HEK293 (cell line): ENCODE results near the gene SYNCRIP.

Experiments used
- GLIS2 ChIP-seq: fragments of 450-650 bp; formaldehyde crosslinking; IDR thresholded peaks from 2 replicates; pipeline ENCODE4 v1.5.1; 2016; ENCODE audit warnings: missing biosample characterization, missing genetic modification characterization
- HOXD13 ChIP-seq: sonication (generic); formaldehyde crosslinking; IDR thresholded peaks from 2 replicates; pipeline ENCODE4 v1.8.0; 2022; ENCODE audit warnings: missing genetic modification reagents, borderline replicate concordance
- KLF1 ChIP-seq: fragments of 450-650 bp; formaldehyde crosslinking; IDR thresholded peaks from 2 replicates; pipeline ENCODE4 v1.5.1; 2016; ENCODE audit warnings: missing biosample characterization, missing genetic modification characterization
- PATZ1 ChIP-seq: fragments of 450-650 bp; formaldehyde crosslinking; IDR thresholded peaks from 2 replicates; pipeline ENCODE4 v1.5.1; 2016; ENCODE audit warnings: missing biosample characterization, missing genetic modification characterization
- PRDM2 ChIP-seq: fragments of 450-650 bp; formaldehyde crosslinking; IDR thresholded peaks from 2 replicates; pipeline ENCODE4 v1.5.1; 2016; ENCODE audit warnings: missing biosample characterization, missing genetic modification characterization, borderline replicate concordance
- REPIN1 ChIP-seq: fragments of 450-650 bp; formaldehyde crosslinking; IDR thresholded peaks from 2 replicates; pipeline ENCODE4 v1.5.1; 2017; ENCODE audit warnings: missing biosample characterization, missing genetic modification characterization, low read depth
- SALL2 ChIP-seq: fragments of 450-650 bp; formaldehyde crosslinking; IDR thresholded peaks from 2 replicates; pipeline ENCODE4 v1.5.0; 2017; ENCODE audit warnings: missing biosample characterization, mild to moderate bottlenecking, missing genetic modification characterization, borderline replicate concordance
- SCRT1 ChIP-seq: fragments of 450-650 bp; formaldehyde crosslinking; IDR thresholded peaks from 2 replicates; pipeline ENCODE4 v1.5.1; 2016; ENCODE audit warnings: missing biosample characterization, missing genetic modification characterization, borderline replicate concordance
- SP7 ChIP-seq: fragments of 450-650 bp; formaldehyde crosslinking; IDR thresholded peaks from 2 replicates; pipeline ENCODE4 v1.5.1; 2016; ENCODE audit warnings: missing biosample characterization, missing genetic modification characterization
- WT1 ChIP-seq: fragments of 450-650 bp; formaldehyde crosslinking; IDR thresholded peaks from 2 replicates; pipeline ENCODE4 v1.5.1; 2016; ENCODE audit warnings: missing biosample characterization, missing genetic modification characterization
- ZEB2 ChIP-seq: fragments of 450-650 bp; formaldehyde crosslinking; IDR thresholded peaks from 2 replicates; pipeline ENCODE4 v1.5.1; 2016; ENCODE audit warnings: missing biosample characterization, missing genetic modification characterization
- ZFP3 ChIP-seq: fragments of 450-650 bp; formaldehyde crosslinking; IDR thresholded peaks from 2 replicates; pipeline ENCODE4 v1.5.1; 2016; ENCODE audit warnings: low read depth, missing biosample characterization, missing genetic modification characterization
- ZNF112 ChIP-seq: fragments of 450-650 bp; formaldehyde crosslinking; IDR thresholded peaks from 2 replicates; pipeline ENCODE4 v1.5.0; 2017; ENCODE audit warnings: missing biosample characterization, missing genetic modification characterization
- ZNF19 ChIP-seq: fragments of 450-650 bp; formaldehyde crosslinking; IDR thresholded peaks from 2 replicates; pipeline ENCODE4; 2016; ENCODE audit warnings: missing biosample characterization, missing genetic modification characterization, low read depth
- ZNF24 ChIP-seq: fragments of 450-650 bp; formaldehyde crosslinking; IDR thresholded peaks from 2 replicates; pipeline ENCODE4 v1.5.1; 2016; ENCODE audit warnings: missing biosample characterization, missing genetic modification characterization
- ZNF324 ChIP-seq: fragments of 450-650 bp; formaldehyde crosslinking; IDR thresholded peaks from 2 replicates; pipeline ENCODE4 v1.5.1; 2016; ENCODE audit warnings: missing biosample characterization, missing genetic modification characterization
- ZNF354C ChIP-seq: fragments of 450-650 bp; formaldehyde crosslinking; IDR thresholded peaks from 2 replicates; pipeline ENCODE4 v1.5.1; 2016; ENCODE audit warnings: missing biosample characterization, missing genetic modification characterization, low read depth, borderline replicate concordance
- ZNF394 ChIP-seq: fragments of 450-650 bp; formaldehyde crosslinking; IDR thresholded peaks from 2 replicates; pipeline ENCODE4 v1.5.1; 2016; ENCODE audit warnings: missing biosample characterization, missing genetic modification characterization, mild to moderate bottlenecking, moderate library complexity, borderline replicate concordance
- ZNF48 ChIP-seq: fragments of 450-650 bp; formaldehyde crosslinking; IDR thresholded peaks from 2 replicates; pipeline ENCODE4 v1.5.1; 2016; ENCODE audit warnings: missing biosample characterization, missing genetic modification characterization
- ZNF513 ChIP-seq: fragments of 450-650 bp; IDR thresholded peaks from 2 replicates; pipeline ENCODE4 v1.5.1; 2018; ENCODE audit warnings: missing biosample characterization, missing genetic modification characterization
- ZNF544 ChIP-seq: fragments of 450-650 bp; formaldehyde crosslinking; IDR thresholded peaks from 2 replicates; pipeline ENCODE4 v1.5.0; 2017; ENCODE audit warnings: missing biosample characterization, missing genetic modification characterization
- ZNF549 ChIP-seq: fragments of 450-650 bp; IDR thresholded peaks from 2 replicates; pipeline ENCODE4 v1.5.1; 2018; ENCODE audit warnings: missing biosample characterization, missing genetic modification characterization, mild to moderate bottlenecking, inconsistent platforms, moderate library complexity
- ZNF560 ChIP-seq: fragments of 450-650 bp; formaldehyde crosslinking; IDR thresholded peaks from 2 replicates; pipeline ENCODE4 v1.5.1; 2017; ENCODE audit warnings: missing biosample characterization, missing genetic modification characterization, borderline replicate concordance
- ZNF660 ChIP-seq: fragments of 450-650 bp; IDR thresholded peaks from 2 replicates; pipeline ENCODE4 v1.5.1; 2018; ENCODE audit warnings: missing biosample characterization, mild to moderate bottlenecking, missing genetic modification characterization
- ZNF777 ChIP-seq: fragments of 450-650 bp; formaldehyde crosslinking; IDR thresholded peaks from 2 replicates; pipeline ENCODE4 v1.5.1; 2017; ENCODE audit warnings: missing biosample characterization, missing genetic modification characterization, borderline replicate concordance
- ZNF830 ChIP-seq: fragments of 450-650 bp; IDR thresholded peaks from 2 replicates; pipeline ENCODE4 v1.5.0; 2018; ENCODE audit warnings: missing biosample characterization, missing genetic modification characterization, low read depth, mild to moderate bottlenecking, moderate library complexity
- ZNF837 ChIP-seq: fragments of 450-650 bp; formaldehyde crosslinking; IDR thresholded peaks from 2 replicates; pipeline ENCODE4 v1.5.1; 2016; ENCODE audit warnings: missing biosample characterization, missing genetic modification characterization
- ZSCAN4 ChIP-seq: fragments of 450-650 bp; formaldehyde crosslinking; IDR thresholded peaks from 2 replicates; pipeline ENCODE4 v1.5.1; 2017; ENCODE audit warnings: missing biosample characterization, missing genetic modification characterization

Gene SYNCRIP

GRCh38 chr6:85600713-85601313 is 41.9 kb downstream of the SYNCRIP start (continued):
- TF ChIP-seq PRDM2 (tag by site-specific recombination) (no peak), REPIN1 (no peak), ZEB2 (0 out of 2 replicates have a peak, but pooled peaks have one; percentile 19), KLF1 (tag by site-specific recombination) (no peak), WT1 (tag by site-specific recombination) (no peak), SP7 (tag by site-specific recombination) (no peak), ZNF354C (no peak), ZNF513 (tag by site-specific recombination) (peak; percentile 42; the same call in 1 of the 2 replicates), ZNF24 (tag by site-specific recombination) (no peak), ZSCAN4 (tag by site-specific recombination) (no peak), SALL2 (tag by site-specific recombination) (no peak), ZNF324 (tag by site-specific recombination) (no peak), ZNF660 (peak; percentile 90), ZNF112 (tag by site-specific recombination) (no peak), ZNF544 (tag by site-specific recombination) (no peak), ZNF837 (no peak), ZNF830 (tag by site-specific recombination) (peak; percentile 93), ZFP3 (tag by site-specific recombination) (no peak), ZNF48 (no peak), PATZ1 (tag by site-specific recombination) (no peak), SCRT1 (no peak), HOXD13 (CRISPR knock-in tag) (no peak), ZNF549 (tag by site-specific recombination) (peak; percentile 71; the same call in 1 of the 2 replicates), GLIS2 (tag by site-specific recombination) (no peak), ZNF394 (no peak), ZNF19 (tag by site-specific recombination) (no peak), ZNF777 (no peak), ZNF560 (tag by site-specific recombination) (no peak)
